Epithelial cell of proximal tubule (primary cell): ENCODE results near the gene RAB3B. TPM values are rescaled to one million over a fixed set of nuclear protein-coding genes. Genes with fewer than 3 reads are reported as not detected.
"Not testable (repeated sequence)": the region's sequence is repeated elsewhere in the genome, so short reads cannot be mapped to it uniquely, and the experiment has no call there.

Source experiments
- DNase-seq: peaks from one replicate; pipeline ENCODE4 v3.0.0-alpha.2; 2011; ENCODE audit warnings: low read depth
- H3K4me3 ChIP-seq: 2 replicates; pipeline ENCODE4 v1.5.1; 2011; ENCODE audit warnings: low read depth, mild to moderate bottlenecking, low read length
- total RNA-seq: library from RNA; depleted of rRNA; stranded (reverse); fragments of >200 nt; gene quantifications from 2 replicates; pipeline ENCODE4 v1.2.3, GENCODE V29; 2015
- TF ChIP-seq, protein P1 (sequence below): conservative IDR thresholded peaks from 2 replicates; pipeline ENCODE4 v1.5.1; 2012; ENCODE audit warnings: low read depth, mild to moderate bottlenecking, low read length

Gene RAB3B
- total RNA-seq, 1 donor from 2014 or later: 35.5 TPM

DNA sequence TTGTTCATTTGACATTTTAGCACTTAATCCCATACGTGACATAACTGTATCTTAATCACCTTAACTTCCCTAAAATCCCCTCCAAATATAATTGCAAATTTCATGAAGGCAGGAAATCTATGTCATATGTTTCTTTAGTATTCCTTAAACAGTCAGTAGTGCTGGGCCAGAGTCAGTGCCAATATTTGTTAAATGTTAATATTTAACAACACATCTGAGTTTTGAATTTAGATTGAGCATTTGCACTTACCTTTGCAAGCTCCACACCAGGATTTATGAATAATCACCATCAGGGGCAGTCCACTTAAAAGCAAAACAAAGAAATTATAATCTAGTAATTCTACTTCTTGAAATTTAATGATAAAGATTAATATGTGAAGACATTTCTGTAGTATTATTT, 37.8 kb upstream of the RAB3B start:
- TF ChIP-seq, protein P1, sequence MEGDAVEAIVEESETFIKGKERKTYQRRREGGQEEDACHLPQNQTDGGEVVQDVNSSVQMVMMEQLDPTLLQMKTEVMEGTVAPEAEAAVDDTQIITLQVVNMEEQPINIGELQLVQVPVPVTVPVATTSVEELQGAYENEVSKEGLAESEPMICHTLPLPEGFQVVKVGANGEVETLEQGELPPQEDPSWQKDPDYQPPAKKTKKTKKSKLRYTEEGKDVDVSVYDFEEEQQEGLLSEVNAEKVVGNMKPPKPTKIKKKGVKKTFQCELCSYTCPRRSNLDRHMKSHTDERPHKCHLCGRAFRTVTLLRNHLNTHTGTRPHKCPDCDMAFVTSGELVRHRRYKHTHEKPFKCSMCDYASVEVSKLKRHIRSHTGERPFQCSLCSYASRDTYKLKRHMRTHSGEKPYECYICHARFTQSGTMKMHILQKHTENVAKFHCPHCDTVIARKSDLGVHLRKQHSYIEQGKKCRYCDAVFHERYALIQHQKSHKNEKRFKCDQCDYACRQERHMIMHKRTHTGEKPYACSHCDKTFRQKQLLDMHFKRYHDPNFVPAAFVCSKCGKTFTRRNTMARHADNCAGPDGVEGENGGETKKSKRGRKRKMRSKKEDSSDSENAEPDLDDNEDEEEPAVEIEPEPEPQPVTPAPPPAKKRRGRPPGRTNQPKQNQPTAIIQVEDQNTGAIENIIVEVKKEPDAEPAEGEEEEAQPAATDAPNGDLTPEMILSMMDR: no peak
- no peak for DNase-seq
- H3K4me3 ChIP-seq: no peak overlapping the region

- TF ChIP-seq, protein P1: no peak
- DNase-seq: no peak
- H3K4me3 ChIP-seq: no peak overlapping the region
Measured at GRCh38 chr1:52026278-52026677, 35.8 kb upstream of the RAB3B start.

- TF ChIP-seq, protein P1: no peak
- DNase-seq: no peak
- H3K4me3 ChIP-seq: no peak overlapping the region
Measured at GRCh38 chr1:52022133-52022532, 31.6 kb upstream of the RAB3B start.

DNA sequence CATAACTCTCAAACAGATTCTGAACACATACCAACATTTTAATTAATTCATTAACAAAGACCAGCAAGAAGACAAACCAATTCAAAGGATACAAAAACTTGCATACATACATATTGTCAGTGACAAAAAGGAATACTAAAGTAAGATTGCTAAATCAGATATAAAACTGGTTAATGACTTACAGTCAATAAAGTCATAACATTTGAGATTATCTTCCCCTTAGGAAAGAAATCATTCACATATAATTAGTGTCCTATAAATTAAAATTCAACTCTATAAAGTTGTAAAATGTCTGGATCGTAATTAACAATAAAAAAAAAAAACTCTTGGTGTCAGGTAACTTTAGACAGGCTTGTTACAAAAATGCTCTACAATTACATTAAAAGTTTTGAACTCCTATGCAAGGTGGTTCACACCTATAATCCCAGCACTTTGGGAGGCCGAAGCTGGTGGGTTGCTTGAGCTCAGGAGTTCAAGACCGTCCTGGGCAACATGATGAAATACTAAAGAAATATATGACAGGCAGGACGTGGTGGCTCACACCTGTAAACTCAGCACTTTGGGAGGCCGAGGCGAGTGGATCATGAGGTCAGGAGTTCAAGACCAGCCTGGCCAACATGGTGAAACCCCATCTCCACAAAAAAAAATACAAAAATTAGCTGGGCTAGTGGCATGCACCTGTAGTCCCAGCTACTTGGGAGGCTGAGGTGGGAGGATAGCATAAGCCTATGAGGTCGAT, 17.7 kb upstream of the RAB3B start:
- DNase-seq: no peak
- TF ChIP-seq, protein P1: no peak
- H3K4me3 ChIP-seq: no peak overlapping the region

DNA sequence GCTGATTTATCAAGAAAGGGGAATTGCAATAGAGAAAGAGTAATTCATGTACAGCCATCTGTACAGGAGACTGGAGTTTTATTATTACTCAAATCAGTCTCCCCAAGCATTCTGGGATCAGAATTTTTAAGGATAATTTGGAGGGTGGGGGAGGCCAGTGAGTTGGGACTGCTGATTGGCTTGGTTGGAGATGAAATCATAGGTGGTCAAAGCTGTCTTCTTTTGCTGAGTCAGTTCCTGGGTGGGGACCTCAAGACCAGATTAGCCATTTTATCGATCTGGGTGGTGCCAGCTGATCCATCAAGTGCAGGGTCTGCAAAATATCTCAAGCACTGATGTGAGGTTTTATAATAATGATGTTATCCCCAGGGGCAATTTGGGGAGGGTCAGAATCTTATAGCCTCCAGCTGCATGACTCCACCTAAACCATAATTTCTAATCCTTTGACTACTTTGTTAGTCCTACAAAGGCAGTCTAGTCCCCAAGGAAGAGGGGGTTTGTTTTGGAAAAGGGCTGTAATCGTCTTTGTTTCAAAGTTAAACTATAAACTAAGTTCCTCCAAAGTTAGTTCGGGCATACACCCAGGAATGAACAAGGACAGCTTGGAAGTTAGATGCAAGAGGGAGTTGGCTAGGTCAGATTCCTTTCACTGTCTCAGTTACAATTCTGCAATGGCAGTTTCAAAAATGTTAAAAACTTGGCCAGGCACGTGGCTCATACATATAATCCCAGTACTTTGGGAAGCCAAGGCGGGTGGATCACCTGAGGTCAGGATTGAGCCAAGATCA, 16.9 kb upstream of the RAB3B start:
- DNase-seq: peak; percentile 15
- no peak overlapping the region for H3K4me3 ChIP-seq
- TF ChIP-seq, protein P1: no peak

- peak overlapping the region; percentile 27 for H3K4me3 ChIP-seq
- DNase-seq: peak; percentile 10
Measured at GRCh38 chr1:52006081-52006553, 15.6 kb upstream of the RAB3B start.

GRCh38 chr1:52005548-52005947, 15.0 kb upstream of the RAB3B start:
- DNase-seq: peak; percentile 55
- not testable (repeated sequence) for H3K4me3 ChIP-seq

DNA sequence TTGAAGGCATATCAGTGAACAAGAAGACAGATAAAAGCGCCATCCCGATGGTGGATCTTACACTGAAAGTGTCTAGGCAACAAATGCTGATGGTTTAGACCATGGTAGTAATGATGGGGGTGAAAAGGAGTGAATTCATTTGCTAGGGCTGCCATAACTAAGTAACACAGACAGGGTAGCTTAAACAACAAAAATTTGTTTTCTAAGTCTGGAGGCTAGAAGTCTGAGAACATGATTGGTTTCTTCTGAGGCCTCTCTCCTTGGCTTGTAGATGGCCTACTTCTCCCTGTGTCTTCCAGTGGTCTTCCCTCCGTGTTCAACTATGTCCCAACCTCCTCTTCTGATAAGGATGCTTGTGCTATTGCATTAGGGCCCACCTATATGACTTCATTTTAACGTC, 13.4 kb upstream of the RAB3B start:
- no peak overlapping the region for H3K4me3 ChIP-seq
- no peak for DNase-seq
- TF ChIP-seq, protein P1: no peak
